Ovary (tissue), 9 donors: ENCODE results near the gene SNX9. TPM values are rescaled to one million over a fixed set of nuclear protein-coding genes. Genes with fewer than 3 reads are reported as not detected.

Experiments
- DNase-seq, 5 donors: peaks; one replicate each; pipeline ENCODE4 v3.0.0-alpha.2; 2019 to 2020
- H3K27ac ChIP-seq, 2 donors: fragments of 200-600 bp; one replicate each; pipeline versions ENCODE4 v1.5.1 to v1.8.0; 2019 to 2022
- H3K27me3 ChIP-seq: fragments of 200-600 bp; one replicate; pipeline ENCODE4 v1.8.0; 2022
- H3K36me3 ChIP-seq: fragments of 200-600 bp; sonication (generic); one replicate; pipeline ENCODE4 v1.5.1; 2019
- H3K4me1 ChIP-seq: one replicate; pipeline ENCODE4 v1.8.1; 2013; ENCODE audit warnings: mild to moderate bottlenecking, moderate library complexity; ENCODE audit not compliant: insufficient read depth
- H3K4me3 ChIP-seq: fragments of 200-600 bp; sonication (generic); one replicate; pipeline ENCODE4 v1.5.1; 2017
- H3K9me3 ChIP-seq, 2 donors: fragments of 200-600 bp in 1 of 2; sonication (generic) in 1 of 2; one replicate each; pipeline versions ENCODE4 v1.5.1 to v1.8.1; 2013 to 2019; ENCODE audit warnings: mild to moderate bottlenecking in 1 of 2, moderate library complexity in 1 of 2
- CTCF ChIP-seq, 3 donors: fragments of 450-650 bp in 2 of 3; fragments of 200-600 bp in 1 of 3; IDR thresholded peaks; one replicate each; pipeline versions ENCODE4 v1.5.1 to v1.8.0; 2016 to 2022; ENCODE audit warnings: antibody characterized with exemption in 3 of 3, mild to moderate bottlenecking in 1 of 3
- EP300 ChIP-seq: sonication (generic); formaldehyde crosslinking; IDR thresholded peaks from one replicate; pipeline ENCODE4 v1.6.1; 2017; ENCODE audit warnings: antibody characterized with exemption
- POLR2A ChIP-seq: fragments of 450-650 bp; IDR thresholded peaks from one replicate; pipeline ENCODE4 v1.6.1; 2017; ENCODE audit warnings: antibody characterized with exemption, mild to moderate bottlenecking, moderate library complexity
- WGBS, 3 donors: extraction: QIAGEN DNeasy Blood & Tissue Kit in 1 of 3; methylation state at CpG; one replicate each; pipeline versions ENCODE4 v1.1.5 to v1.1.7; 2013 to 2017; 5-methylcytosine and 5-hydroxymethylcytosine counted together
- intact Hi-C, 4 donors: fragments of 100-400 bp; cut with DNase I; formaldehyde crosslinking; loops; one replicate each; pipeline versions ENCODE4 v1.11.0 to v1.15.1; 2022 to 2023
- polyA plus RNA-seq, 2 donors: library from polyadenylated mRNA; stranded (reverse); fragments of 200-250 nt in 1 of 2; fragments of 350-450 nt in 1 of 2; fragmentation: Illumina TruSeq in 1 of 2; extraction: RNeasy Lipid Tissue Mini Kit (QIAGEN cat#74804) in 1 of 2; gene quantifications; one replicate each; pipeline ENCODE4 v1.2.3, GENCODE V29; 2013 to 2014
- total RNA-seq, 7 donors: library from RNA; depleted of rRNA in 2 of 7; stranded (reverse); fragments of >200 nt in 2 of 7; fragmentation: NEBNext Ultra II Directional in 3 of 7; extraction: Animal tissue kit (Norgen Biotek cat#: 25700) in 3 of 7; gene quantifications; one replicate each; pipeline versions ENCODE4 v1.1.0 to v1.2.4, GENCODE V29; 2016 to 2023
- donor health status: DM: no; HTN: no; CAD: no; lungs with moderate emphysema.
- donor health status: DM: no; HTN: no; CAD: no.
- donor health status: Bipolar disorder and iron deficiency.
- donor health status: DM: yes; HTN: yes; CAD: no.
- donor health status: DM: no; HTN: no; CAD: no.
- donor health status: DM: yes; HTN: yes; CAD: no.

The SNX9 gene
- total and polyA plus RNA-seq, 9 donors: 31.2 to 48.0 (median 38.7) TPM

- Histone ChIP-seq H3K4me1 (no peaks in the 10 kb centered on the region), H3K36me3 (no peaks in the 10 kb centered on the region), H3K27ac (no peak overlapping the region), H3K9me3 (no peaks in the 10 kb centered on the region), H3K27me3 (no peaks in the 10 kb centered on the region), H3K4me3 (no peak overlapping the region)
- intact Hi-C loops: no loop called here
- 69 to 83% (median 82%) methylated on average over 3 of the region's 3 CpGs for WGBS, 3 donors
- TF ChIP-seq EP300 (no peak), CTCF (IDR thresholded peaks at IDR 0.05) (no peak), POLR2A (no peak)
- DNase-seq: no peak
Observed at GRCh38 chr6:157786221-157786620, 36.8 kb upstream of the SNX9 start.

DNA sequence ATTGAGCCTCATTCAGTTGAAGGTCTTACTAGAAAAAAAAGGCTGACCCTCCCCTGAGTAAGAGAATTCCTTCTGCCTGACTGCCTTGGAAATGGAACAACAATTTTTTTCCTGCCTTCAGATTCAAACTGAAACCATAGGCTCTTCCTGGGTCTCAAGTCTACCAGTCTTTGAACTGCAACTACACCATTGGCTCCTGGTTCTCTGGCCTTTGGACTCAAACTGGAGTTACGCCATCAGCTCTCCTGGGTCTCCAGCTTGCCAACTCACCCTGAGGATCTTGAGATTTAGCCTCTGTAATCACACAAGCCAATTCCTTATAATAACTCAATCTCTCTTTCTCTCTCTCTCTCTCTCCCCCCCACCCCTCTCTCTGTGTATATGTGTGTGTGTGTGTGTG is 36.0 kb upstream of the SNX9 start:
- 93 to 100% (median 97%) methylated on average over 1 of the region's 1 CpG for WGBS, 3 donors
- intact Hi-C loops: no loop called here
- DNase-seq: no peak
- H3K9me3 ChIP-seq: no peaks in the 10 kb centered on the region
- H3K36me3 ChIP-seq: no peaks in the 10 kb centered on the region
- no peaks in the 10 kb centered on the region for H3K4me1 ChIP-seq
- H3K27me3 ChIP-seq: no peaks in the 10 kb centered on the region
- no peak overlapping the region for H3K27ac ChIP-seq
- no peak overlapping the region for H3K4me3 ChIP-seq
- TF ChIP-seq CTCF (IDR thresholded peaks at IDR 0.05): no peak
- no peak for TF ChIP-seq POLR2A
- TF ChIP-seq EP300: no peak

- no peak for TF ChIP-seq EP300
- Histone ChIP-seq H3K4me3 (no peak overlapping the region), H3K36me3 (no peaks in the 10 kb centered on the region), H3K27ac (no peak overlapping the region), H3K27me3 (no peaks in the 10 kb centered on the region), H3K4me1 (no peaks in the 10 kb centered on the region), H3K9me3 (no peaks in the 10 kb centered on the region)
- DNase-seq: no peak
- intact Hi-C loops: no loop called here
- 87 to 89% (median 88%) methylated on average over 1 of the region's 1 CpG for WGBS, 3 donors
Observed at GRCh38 chr6:157788180-157788579, 34.9 kb upstream of the SNX9 start.

- TF ChIP-seq CTCF (IDR thresholded peaks at IDR 0.05): no peak
- TF ChIP-seq EP300: no peak
- TF ChIP-seq POLR2A: no peak
- 92 to 98% (median 93%) methylated on average over 3 of the region's 3 CpGs for WGBS, 3 donors
- intact Hi-C loops: no loop called here
- Histone ChIP-seq H3K27ac (no peak overlapping the region), H3K36me3 (no peaks in the 10 kb centered on the region), H3K27me3 (no peaks in the 10 kb centered on the region), H3K4me3 (no peak overlapping the region), H3K4me1 (no peaks in the 10 kb centered on the region), H3K9me3 (no peaks in the 10 kb centered on the region)
- DNase-seq: no peak
Observed at GRCh38 chr6:157789297-157789696, 33.7 kb upstream of the SNX9 start.

GRCh38 chr6:157789861-157790260 is 33.2 kb upstream of the SNX9 start:
- H3K9me3 ChIP-seq: no peaks in the 10 kb centered on the region
- no peaks in the 10 kb centered on the region for H3K27me3 ChIP-seq
- WGBS, 3 donors: 80 to 87% (median 85%) methylated on average over 15 of the region's 15 CpGs
- no peak overlapping the region for H3K4me3 ChIP-seq
- no peaks in the 10 kb centered on the region for H3K4me1 ChIP-seq
- intact Hi-C loops: no loop called here
- TF ChIP-seq CTCF (IDR thresholded peaks at IDR 0.05) (no peak), POLR2A (no peak), EP300 (no peak)
- DNase-seq: no peak
- no peaks in the 10 kb centered on the region for H3K36me3 ChIP-seq
- H3K27ac ChIP-seq: no peak overlapping the region
